HEK293T (cell line): ENCODE results near the gene RBBP5.
"Not testable (repeated sequence)": the region's sequence is repeated elsewhere in the genome, so short reads cannot be mapped to it uniquely, and the experiment has no call there.

Experiments
- CTCF ChIA-PET: fragments of 350-600 bp; formaldehyde crosslinking; extraction: SDS; loops from one replicate; lab custom pipeline; 2021; ENCODE audit warnings: antibody characterized with exemption, inconsistent platforms; lab: Yijun Ruan, JAX
- POLR2A ChIA-PET: fragments of 350-600 bp; formaldehyde crosslinking; extraction: SDS; loops from one replicate; lab custom pipeline; 2020; ENCODE audit warnings: antibody characterized with exemption, inconsistent platforms; lab: Yijun Ruan, JAX
- DNase-seq: peaks from one replicate; pipeline ENCODE4 v3.0.0; 2012; ENCODE audit warnings: mixed read lengths; ENCODE audit errors: extremely low spot score
- ARNT ChIP-seq: fragments of 450-650 bp; IDR thresholded peaks from 2 replicates; pipeline ENCODE4 v1.6.1; 2017; ENCODE audit warnings: mild to moderate bottlenecking
- BHLHE40 ChIP-seq: fragments of 450-650 bp; IDR thresholded peaks from 2 replicates; pipeline ENCODE4 v1.6.1; 2016; ENCODE audit warnings: mild to moderate bottlenecking, moderate library complexity, borderline replicate concordance
- CTBP1 ChIP-seq: fragments of 450-650 bp; IDR thresholded peaks from 2 replicates; pipeline ENCODE4 v1.6.1; 2016; ENCODE audit warnings: borderline replicate concordance
- ELF4 ChIP-seq: fragments of 450-650 bp; IDR thresholded peaks from 2 replicates; pipeline ENCODE4 v1.6.1; 2017; ENCODE audit warnings: antibody characterized with exemption
- FOXA1 ChIP-seq: fragments of 450-650 bp; IDR thresholded peaks from 2 replicates; pipeline ENCODE4 v1.6.1; 2016; ENCODE audit warnings: mild to moderate bottlenecking
- FOXK2 ChIP-seq: fragments of 450-650 bp; IDR thresholded peaks from 2 replicates; pipeline ENCODE4 v1.6.1; 2016; ENCODE audit warnings: mild to moderate bottlenecking
- FOXM1 ChIP-seq: fragments of 450-650 bp; IDR thresholded peaks from 2 replicates; pipeline ENCODE4 v1.6.1; 2017; ENCODE audit warnings: mild to moderate bottlenecking, borderline replicate concordance
- HDGF ChIP-seq: fragments of 450-650 bp; IDR thresholded peaks from 2 replicates; pipeline ENCODE4 v1.6.1; 2017; ENCODE audit warnings: antibody characterized with exemption, borderline replicate concordance
- L3MBTL2 ChIP-seq: fragments of 450-650 bp; conservative IDR thresholded peaks from 2 replicates; pipeline ENCODE4 v1.6.1; 2016; ENCODE audit warnings: mild to moderate bottlenecking
- LEF1 ChIP-seq: fragments of 450-650 bp; IDR thresholded peaks from 2 replicates; pipeline ENCODE4 v1.6.1; 2017; ENCODE audit warnings: mild to moderate bottlenecking, borderline replicate concordance
- NFRKB ChIP-seq: fragments of 450-650 bp; IDR thresholded peaks from 2 replicates; pipeline ENCODE4 v1.6.1; 2016; ENCODE audit warnings: mild to moderate bottlenecking, moderate library complexity
- PKNOX1 ChIP-seq: fragments of 450-650 bp; IDR thresholded peaks from 2 replicates; pipeline ENCODE4 v1.6.1; 2016
- SP1 ChIP-seq: fragments of 450-650 bp; IDR thresholded peaks from 2 replicates; pipeline ENCODE4 v1.6.1; 2017
- SUZ12 ChIP-seq: fragments of 450-650 bp; IDR thresholded peaks from 2 replicates; pipeline ENCODE4 v1.6.1; 2016; ENCODE audit warnings: mild to moderate bottlenecking
- TARDBP ChIP-seq: fragments of 450-650 bp; IDR thresholded peaks from 2 replicates; pipeline ENCODE4 v1.6.1; 2016
- ZNF384 ChIP-seq: fragments of 450-650 bp; IDR thresholded peaks from 2 replicates; pipeline ENCODE4 v1.6.1; 2016

The RBBP5 gene

GRCh38 chr1:205162301-205162700 is 40.5 kb upstream of the RBBP5 start:
- no peak for TF ChIP-seq L3MBTL2
- no peak for TF ChIP-seq BHLHE40
- TF ChIP-seq PKNOX1: no peak
- TF ChIP-seq TARDBP: no peak
- POLR2A ChIA-PET: no interaction called here
- CTCF ChIA-PET: no interaction called here
- no peak for DNase-seq

GRCh38 chr1:205161076-205161475 is 39.3 kb upstream of the RBBP5 start:
- TF ChIP-seq ARNT (no peak), FOXM1 (no peak), HDGF (no peak), BHLHE40 (no peak), FOXK2 (no peak), L3MBTL2 (no peak), CTBP1 (no peak), LEF1 (no peak), FOXA1 (no peak)
- ChIA-PET CTCF (no interaction called here), POLR2A (no interaction called here)
- DNase-seq: no peak

- ChIA-PET CTCF (interaction anchor here (0.9 kb wide), 1 partner anchor 13 kb away, joined by 4 read pairs; no protein-coding TSS in a partner anchor), POLR2A (no interaction called here)
- no peak for DNase-seq
- no peak for TF ChIP-seq ARNT
- no peak for TF ChIP-seq FOXM1
- TF ChIP-seq FOXA1: no peak
- TF ChIP-seq BHLHE40: no peak
- no peak for TF ChIP-seq SP1
- TF ChIP-seq ZNF384: no peak
- no peak for TF ChIP-seq FOXK2
- TF ChIP-seq CTBP1: no peak
- TF ChIP-seq PKNOX1: no peak
- TF ChIP-seq TARDBP: no peak
- TF ChIP-seq NFRKB: no peak
- no peak for TF ChIP-seq L3MBTL2
- no peak for TF ChIP-seq LEF1
- TF ChIP-seq ELF4: no peak
- no peak for TF ChIP-seq HDGF
- TF ChIP-seq SUZ12: no peak
Measured at GRCh38 chr1:205158048-205158616, 36.4 kb upstream of the RBBP5 start.

- CTCF ChIA-PET, POLR2A ChIA-PET, DNase-seq: not testable (repeated sequence)
Measured at GRCh38 chr1:205155665-205156377, 34.0 kb upstream of the RBBP5 start.

DNA sequence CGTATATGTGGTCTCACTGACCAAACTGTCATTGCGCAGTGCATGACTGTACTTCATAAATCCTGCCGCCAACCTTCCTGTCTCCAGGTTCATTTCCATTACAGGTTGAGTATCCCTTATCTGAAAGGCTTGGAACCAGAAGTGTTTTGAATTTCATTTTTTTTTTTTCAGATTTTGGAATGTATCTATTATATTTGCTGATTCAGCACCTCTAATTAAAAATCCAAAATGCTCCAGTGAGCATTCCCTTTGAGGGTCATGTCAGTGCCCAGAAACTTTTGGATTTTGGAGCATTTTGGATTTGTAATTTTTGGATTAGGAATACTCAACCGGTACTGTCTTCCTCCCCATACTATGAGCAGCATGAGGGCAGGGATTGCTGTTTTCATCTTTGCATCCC is 30.7 kb upstream of the RBBP5 start:
- CTCF ChIA-PET: interaction anchor here (3.4 kb wide), 1 partner anchor 11 kb away, joined by 21 read pairs; no protein-coding TSS in a partner anchor
- no peak for TF ChIP-seq ZNF384
- no peak for TF ChIP-seq FOXK2
- no peak for TF ChIP-seq SP1
- TF ChIP-seq PKNOX1: no peak
- TF ChIP-seq ELF4: no peak
- no peak for TF ChIP-seq HDGF
- TF ChIP-seq LEF1: no peak
- TF ChIP-seq FOXM1: no peak
- no peak for TF ChIP-seq NFRKB
- no peak for TF ChIP-seq L3MBTL2
- no peak for TF ChIP-seq ARNT
- no peak for TF ChIP-seq BHLHE40
- TF ChIP-seq SUZ12: no peak
- TF ChIP-seq FOXA1: no peak
- TF ChIP-seq CTBP1: no peak

DNA sequence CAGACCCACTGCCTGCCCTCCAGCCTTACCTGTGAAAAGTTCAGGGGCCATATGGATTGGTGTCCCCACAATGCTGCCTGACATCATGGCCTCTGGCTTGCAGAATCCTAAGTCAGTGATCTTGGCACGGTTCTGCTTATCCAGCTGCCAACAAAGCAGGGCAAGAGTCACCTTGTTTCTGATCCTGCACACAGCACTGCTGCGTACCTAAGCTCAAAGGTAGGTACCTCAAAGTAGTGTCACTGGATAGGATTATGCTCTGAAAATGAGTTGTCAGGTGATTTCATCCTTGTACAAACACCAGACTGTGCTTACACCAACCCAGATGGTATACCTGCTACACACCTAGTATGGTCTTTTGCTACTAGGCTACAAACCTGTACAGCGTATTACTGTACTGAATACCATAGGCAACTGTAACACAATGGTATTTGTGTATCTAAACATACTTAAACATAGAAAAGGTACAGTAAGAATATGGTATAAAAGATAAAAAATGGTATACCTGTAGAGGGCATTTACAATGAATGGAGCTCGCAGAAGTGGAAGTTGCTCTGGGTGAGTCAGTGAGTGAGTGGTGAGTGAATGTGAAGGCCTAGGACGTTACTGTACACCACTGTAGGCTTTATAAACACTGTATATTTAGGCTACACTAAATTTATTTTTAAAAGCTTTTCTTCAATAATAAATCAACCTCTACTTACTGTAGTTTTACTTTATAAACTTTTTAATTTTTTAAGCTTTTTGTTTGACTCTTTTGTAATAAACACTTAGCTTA is 29.1 kb upstream of the RBBP5 start:
- TF ChIP-seq SUZ12 (no peak), HDGF (no peak), ZNF384 (no peak), SP1 (no peak), BHLHE40 (no peak), ARNT (no peak), ELF4 (no peak), TARDBP (no peak), LEF1 (no peak), PKNOX1 (no peak), FOXA1 (no peak), NFRKB (no peak), L3MBTL2 (no peak)
- ChIA-PET POLR2A (no interaction called here), CTCF (interaction anchor here (0.7 to 3.4 kb wide), 5 partner anchors 10 to 481 kb away, joined by 3 to 21 read pairs (median 4); no protein-coding TSS in a partner anchor)
- DNase-seq: no peak

More for the DNA sequence above, 30.7 kb upstream of the RBBP5 start:
- POLR2A ChIA-PET: no interaction called here
- DNase-seq: no peak
